Activated T-cell treated with anti-CD3 and anti-CD28 coated beads, Interleukin-2, amount 50 U/mL, for 72 hours (primary cell): ENCODE data around the gene TCF4. TPM values are rescaled to one million over a fixed set of nuclear protein-coding genes. Genes with fewer than 3 reads are reported as not detected.

Experiments
- ATAC-seq, 2 donors: fragments of 150-1000 bp; cut with Tn5 transposase; replicated peaks in 1 of 2; 2 replicates each; pipeline ENCODE4 v1.10.0; 2021; ENCODE audit warnings: moderate library complexity in 2 of 2, mild to moderate bottlenecking in 1 of 2
- DNase-seq, 2 donors: peaks; one replicate each; pipeline ENCODE4 v3.0.0; 2021 to 2022; ENCODE audit warnings: mixed read lengths in 1 of 2
- H3K27ac Mint-ChIP-seq: one replicate; pipeline ENCODE4 v1.8.0; 2022; ENCODE audit warnings: mild to moderate bottlenecking, moderate library complexity, mixed read lengths
- H3K27me3 Mint-ChIP-seq: one replicate; pipeline ENCODE4 v1.8.0; 2022; ENCODE audit warnings: low read depth, mixed read lengths
- H3K36me3 Mint-ChIP-seq, 2 donors: one replicate each; pipeline ENCODE4 v1.8.0; 2022; ENCODE audit warnings: mixed read lengths in 2 of 2, mild to moderate bottlenecking in 1 of 2; ENCODE audit not compliant: insufficient read depth in 2 of 2
- H3K4me1 Mint-ChIP-seq: one replicate; pipeline ENCODE4 v1.8.0; 2022; ENCODE audit warnings: low read depth, mixed read lengths
- H3K4me3 Mint-ChIP-seq, 2 donors: one replicate each; pipeline ENCODE4 v1.8.0; 2022; ENCODE audit warnings: mild to moderate bottlenecking in 2 of 2, mixed read lengths in 2 of 2, moderate library complexity in 2 of 2
- H3K9me3 Mint-ChIP-seq, 2 donors: one replicate each; pipeline ENCODE4 v1.8.0; 2022; ENCODE audit warnings: mixed read lengths in 2 of 2
- total RNA-seq, 2 donors: library from RNA; stranded (reverse); gene quantifications; one replicate each; pipeline ENCODE4 v1.2.3, GENCODE V29; 2022

TCF4 gene
- total RNA-seq, 2 donors from 2014 or later = 1.8 to 2.4 TPM

GRCh38 chr18:55523001-55523400 is 65.0 kb downstream of the TCF4 start:
- Mint-ChIP-seq H3K36me3 (no peaks in the 10 kb centered on the region), H3K9me3 (no peaks in the 10 kb centered on the region), H3K27me3 (no peaks in the 10 kb centered on the region), H3K4me1 (no peaks in the 10 kb centered on the region), H3K27ac (no peak overlapping the region), H3K4me3 (no peak overlapping the region)
- ATAC-seq (no peak), DNase-seq (no peak)

- Mint-ChIP-seq H3K36me3 (no peaks in the 10 kb centered on the region), H3K27ac (no peak overlapping the region), H3K4me1 (no peaks in the 10 kb centered on the region), H3K9me3 (no peaks in the 10 kb centered on the region), H3K27me3 (no peaks in the 10 kb centered on the region), H3K4me3 (no peak overlapping the region)
- DNase-seq (peak; percentile 27 to 35), ATAC-seq (no peak)
Measured at GRCh38 chr18:55522011-55522410, 66.0 kb downstream of the TCF4 start.

DNA sequence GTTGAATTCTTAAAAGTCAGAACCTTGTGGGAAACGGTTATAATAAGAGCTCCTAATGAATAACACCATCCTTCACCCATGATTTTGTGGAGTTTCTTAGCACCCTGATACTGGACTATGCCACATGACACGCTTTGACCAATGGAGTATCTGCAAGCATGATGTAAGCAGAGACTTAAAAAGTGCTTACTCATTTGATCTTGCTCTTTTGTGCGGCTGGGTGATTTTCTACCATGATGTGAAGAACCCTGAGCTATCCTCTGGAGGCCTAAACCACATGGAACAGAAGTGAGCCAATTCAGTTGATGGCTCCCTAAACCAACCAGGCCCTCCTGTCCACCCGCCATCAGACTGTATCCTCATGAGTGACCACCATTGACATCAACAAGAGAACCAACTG is 70.9 kb downstream of the TCF4 start:
- H3K27me3 Mint-ChIP-seq = no peaks in the 10 kb centered on the region
- H3K27ac Mint-ChIP-seq = no peak overlapping the region
- H3K4me3 Mint-ChIP-seq = no peak overlapping the region

GRCh38 chr18:55515941-55516710 is 71.9 kb downstream of the TCF4 start:
- H3K4me3 Mint-ChIP-seq = no peak overlapping the region
- H3K9me3 Mint-ChIP-seq = no peaks in the 10 kb centered on the region
- no peaks in the 10 kb centered on the region for H3K27me3 Mint-ChIP-seq
- no peak for ATAC-seq
- H3K27ac Mint-ChIP-seq = no peak overlapping the region
- no peaks in the 10 kb centered on the region for H3K4me1 Mint-ChIP-seq
- no peaks in the 10 kb centered on the region for H3K36me3 Mint-ChIP-seq
- DNase-seq = no peak

More for the DNA sequence above, 70.9 kb downstream of the TCF4 start:
- Mint-ChIP-seq H3K9me3 (no peaks in the 10 kb centered on the region), H3K36me3 (no peaks in the 10 kb centered on the region), H3K4me1 (no peaks in the 10 kb centered on the region)
- ATAC-seq (no peak), DNase-seq (no peak)

- Mint-ChIP-seq H3K9me3 (no peaks in the 10 kb centered on the region), H3K27ac (no peak overlapping the region), H3K36me3 (no peaks in the 10 kb centered on the region), H3K4me3 (no peak overlapping the region), H3K4me1 (peaks cover 4% of the 10 kb centered on the region), H3K27me3 (peaks cover 7% of the 10 kb centered on the region)
- ATAC-seq (no peak), DNase-seq (no peak)
Measured at GRCh38 chr18:55515214-55515613, 72.8 kb downstream of the TCF4 start.

- H3K4me3 Mint-ChIP-seq = no peak overlapping the region
- no peak overlapping the region for H3K27ac Mint-ChIP-seq
- ATAC-seq = no peak
- no peaks in the 10 kb centered on the region for H3K36me3 Mint-ChIP-seq
- DNase-seq = no peak
- H3K27me3 Mint-ChIP-seq = peaks cover 7% of the 10 kb centered on the region
- peaks cover 11% of the 10 kb centered on the region for H3K4me1 Mint-ChIP-seq
- no peaks in the 10 kb centered on the region for H3K9me3 Mint-ChIP-seq
Measured at GRCh38 chr18:55513161-55513560, 74.8 kb downstream of the TCF4 start.

DNA sequence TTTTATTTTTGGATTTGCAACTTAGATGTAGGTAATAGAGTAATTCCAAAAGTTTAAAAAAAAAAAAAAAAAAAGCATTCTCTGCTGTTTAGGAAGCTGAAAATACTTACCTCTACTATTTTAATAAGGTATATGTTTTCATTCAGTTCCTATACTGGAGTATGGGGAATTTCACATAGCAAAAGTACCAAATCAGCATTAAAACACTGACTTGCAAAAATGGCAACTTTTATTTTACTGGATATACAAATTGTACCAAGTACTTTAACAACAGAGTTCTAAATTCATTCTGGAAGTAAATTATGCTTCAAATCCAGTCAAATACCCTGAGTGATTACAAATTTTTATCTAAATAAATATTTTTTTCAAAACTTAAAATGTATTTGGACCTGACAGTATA is 76.7 kb downstream of the TCF4 start:
- Mint-ChIP-seq H3K9me3 (no peaks in the 10 kb centered on the region), H3K36me3 (no peaks in the 10 kb centered on the region), H3K4me1 (peaks cover 11% of the 10 kb centered on the region), H3K4me3 (no peak overlapping the region), H3K27ac (no peak overlapping the region), H3K27me3 (peaks cover 15% of the 10 kb centered on the region)
- no peak for DNase-seq
- ATAC-seq = no peak

DNA sequence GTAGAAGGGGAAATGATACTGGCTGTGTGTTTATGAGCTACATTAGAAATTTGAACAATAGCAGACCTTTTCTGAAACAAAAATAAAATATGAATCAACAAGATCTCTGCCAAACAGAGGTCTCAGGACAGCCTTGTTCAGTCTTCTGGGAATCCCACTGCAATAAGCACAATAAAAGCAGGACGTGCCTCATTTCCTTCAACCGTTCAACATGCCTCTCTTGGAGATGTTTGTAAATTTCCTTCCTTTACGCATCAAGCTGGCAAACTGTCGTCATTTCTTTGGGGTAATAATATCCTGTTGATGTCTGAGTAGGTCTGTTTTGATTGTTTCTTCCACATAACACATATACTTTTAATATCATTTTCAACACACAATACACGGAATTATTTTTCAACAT is 77.2 kb downstream of the TCF4 start:
- no peak overlapping the region for H3K27ac Mint-ChIP-seq
- H3K4me1 Mint-ChIP-seq = peaks cover 11% of the 10 kb centered on the region
- no peaks in the 10 kb centered on the region for H3K36me3 Mint-ChIP-seq
- H3K4me3 Mint-ChIP-seq = no peak overlapping the region
- ATAC-seq (no peak), DNase-seq (no peak)
- H3K9me3 Mint-ChIP-seq = no peaks in the 10 kb centered on the region
- H3K27me3 Mint-ChIP-seq = peaks cover 15% of the 10 kb centered on the region

DNA sequence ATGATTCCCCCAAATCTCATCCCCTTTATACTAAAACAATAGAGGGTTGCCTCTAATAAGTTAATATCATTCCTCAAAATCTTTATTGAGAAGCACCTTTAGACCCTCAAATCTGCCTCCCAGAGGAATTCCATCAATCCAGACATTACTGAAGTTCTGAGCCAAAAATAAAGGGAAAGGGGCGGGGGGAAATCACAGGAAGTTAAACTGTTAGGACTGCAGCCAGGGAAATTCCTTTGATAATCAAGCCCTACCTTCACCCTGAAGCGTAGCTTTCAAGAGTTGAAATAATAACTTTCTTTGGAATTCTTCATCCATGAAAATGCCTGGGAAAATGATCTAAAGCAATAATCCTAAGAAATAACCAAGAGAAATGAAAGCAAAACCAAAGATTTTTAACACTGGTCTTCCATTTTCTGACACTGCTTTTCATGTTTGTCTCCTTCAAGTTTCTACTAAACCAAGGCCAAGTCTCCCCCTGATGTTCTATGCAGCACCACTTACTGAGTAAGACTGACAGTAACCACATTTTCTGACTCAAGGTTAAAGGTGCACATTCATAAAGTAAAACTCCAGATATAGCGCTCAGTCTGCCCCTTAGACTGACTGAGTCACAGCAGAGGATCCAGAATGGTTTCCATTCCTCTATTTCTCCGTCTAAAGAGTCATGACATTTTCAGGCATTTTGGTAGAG is 78.2 kb downstream of the TCF4 start:
- Mint-ChIP-seq H3K36me3 (no peaks in the 10 kb centered on the region), H3K27ac (no peak overlapping the region), H3K27me3 (peaks cover 15% of the 10 kb centered on the region), H3K4me1 (peaks cover 11% of the 10 kb centered on the region), H3K4me3 (peak overlapping the region; percentile 13 to 38), H3K9me3 (no peaks in the 10 kb centered on the region)
- ATAC-seq = peak; percentile 100
- DNase-seq = peak in 1 of 2 donors; percentile 28

DNA sequence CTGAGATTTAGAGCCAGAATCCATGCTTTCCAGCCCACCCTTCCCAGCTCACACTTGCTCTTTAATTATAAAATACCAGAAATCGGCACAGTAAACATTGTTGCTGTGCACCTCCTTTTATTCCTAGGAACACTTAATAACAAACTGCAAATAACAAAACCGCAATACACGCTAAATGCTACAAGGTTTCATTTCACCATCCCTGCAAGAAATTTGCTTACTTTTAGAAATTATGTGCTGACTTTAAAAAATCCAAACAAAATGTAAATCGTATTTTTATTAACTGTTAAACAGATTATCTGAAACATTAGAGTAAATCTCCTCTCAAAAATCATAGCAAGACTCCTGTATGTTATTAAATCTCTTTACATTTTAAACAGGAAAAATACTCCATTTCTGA is 79.3 kb downstream of the TCF4 start:
- H3K4me3 Mint-ChIP-seq = no peak overlapping the region
- no peak for ATAC-seq

GRCh38 chr18:55506074-55506473 is 81.9 kb downstream of the TCF4 start:
- H3K4me3 Mint-ChIP-seq = no peak overlapping the region
- H3K36me3 Mint-ChIP-seq = no peaks in the 10 kb centered on the region
- H3K9me3 Mint-ChIP-seq = no peaks in the 10 kb centered on the region
- H3K4me1 Mint-ChIP-seq = peaks cover 21% of the 10 kb centered on the region
- DNase-seq (no peak), ATAC-seq (no peak)
- peaks cover 15% of the 10 kb centered on the region for H3K27me3 Mint-ChIP-seq
- no peak overlapping the region for H3K27ac Mint-ChIP-seq

More for the DNA sequence above, 79.3 kb downstream of the TCF4 start:
- Mint-ChIP-seq H3K9me3 (no peaks in the 10 kb centered on the region), H3K36me3 (no peaks in the 10 kb centered on the region), H3K27me3 (peaks cover 15% of the 10 kb centered on the region), H3K27ac (no peak overlapping the region), H3K4me1 (peaks cover 11% of the 10 kb centered on the region)
- DNase-seq = no peak

DNA sequence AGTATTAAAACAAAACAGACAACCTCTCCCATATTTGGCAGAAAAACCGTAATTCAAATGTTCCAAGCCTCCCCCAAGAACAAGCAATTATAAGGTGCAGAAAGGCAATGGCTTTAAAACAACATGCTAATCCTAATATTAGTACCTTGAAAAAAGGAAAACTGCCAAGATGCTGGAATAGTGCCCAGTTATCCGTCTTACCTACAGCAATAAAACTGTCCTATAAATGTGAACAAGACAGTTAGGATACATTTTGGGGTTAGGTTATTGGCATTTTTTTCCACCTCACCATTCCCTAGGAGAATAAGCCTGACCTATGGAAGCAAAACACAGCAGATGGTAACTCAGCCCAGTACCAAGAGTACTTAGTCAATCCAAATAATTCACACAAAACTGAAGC is 83.2 kb downstream of the TCF4 start:
- Mint-ChIP-seq H3K4me1 (peaks cover 13% of the 10 kb centered on the region), H3K27ac (no peak overlapping the region), H3K4me3 (no peak overlapping the region), H3K27me3 (peaks cover 8% of the 10 kb centered on the region), H3K9me3 (no peaks in the 10 kb centered on the region), H3K36me3 (no peaks in the 10 kb centered on the region)
- no peak for ATAC-seq
- DNase-seq = no peak

DNA sequence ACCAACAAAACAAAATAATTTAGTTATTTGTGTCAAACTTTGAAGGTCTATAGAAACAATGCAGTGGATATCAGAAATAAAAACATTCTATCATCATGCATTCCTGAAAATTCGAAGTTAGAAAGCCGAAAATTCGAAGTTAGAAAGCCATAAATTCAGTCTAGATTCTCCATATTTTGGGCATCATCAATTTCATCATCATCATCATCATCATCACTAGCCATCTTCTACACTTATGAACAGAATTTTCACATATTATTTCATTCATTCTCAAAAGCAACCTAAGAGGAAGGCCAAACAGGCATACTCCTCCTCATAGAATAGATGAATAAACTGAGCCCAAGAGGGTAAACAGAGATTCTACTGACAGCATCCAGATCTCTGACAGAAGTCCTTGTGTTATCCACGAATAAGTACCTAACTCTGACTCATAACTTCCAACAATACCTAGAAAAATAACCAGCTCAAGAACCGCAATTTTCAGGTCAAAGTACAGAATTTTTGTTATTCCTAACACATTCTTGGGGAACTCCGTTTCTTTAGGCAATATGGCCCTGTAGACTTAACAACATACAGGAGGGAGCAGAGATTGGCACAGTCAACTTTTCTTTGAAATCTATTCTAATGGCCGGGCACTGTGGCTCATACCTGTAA is 84.7 kb downstream of the TCF4 start:
- no peaks in the 10 kb centered on the region for H3K9me3 Mint-ChIP-seq
- H3K36me3 Mint-ChIP-seq = no peaks in the 10 kb centered on the region
- DNase-seq = no peak
- no peak overlapping the region for H3K27ac Mint-ChIP-seq
- no peak overlapping the region for H3K4me3 Mint-ChIP-seq
- H3K4me1 Mint-ChIP-seq = peaks cover 10% of the 10 kb centered on the region
- no peak for ATAC-seq
- H3K27me3 Mint-ChIP-seq = peaks cover 15% of the 10 kb centered on the region
